Measurements from ENCODE around the gene BAHCC1. TPM values are rescaled to one million over a fixed set of nuclear protein-coding genes. Genes with fewer than 3 reads are reported as not detected.

Gene BAHCC1
- total and polyA plus RNA-seq, 10 of the 15 experiments (the other 5 are each of a cell fraction or from before 2014, with no cell fraction given), result 0.03 to 0.14 (median 0.11) TPM; not detected in 6

DNA sequence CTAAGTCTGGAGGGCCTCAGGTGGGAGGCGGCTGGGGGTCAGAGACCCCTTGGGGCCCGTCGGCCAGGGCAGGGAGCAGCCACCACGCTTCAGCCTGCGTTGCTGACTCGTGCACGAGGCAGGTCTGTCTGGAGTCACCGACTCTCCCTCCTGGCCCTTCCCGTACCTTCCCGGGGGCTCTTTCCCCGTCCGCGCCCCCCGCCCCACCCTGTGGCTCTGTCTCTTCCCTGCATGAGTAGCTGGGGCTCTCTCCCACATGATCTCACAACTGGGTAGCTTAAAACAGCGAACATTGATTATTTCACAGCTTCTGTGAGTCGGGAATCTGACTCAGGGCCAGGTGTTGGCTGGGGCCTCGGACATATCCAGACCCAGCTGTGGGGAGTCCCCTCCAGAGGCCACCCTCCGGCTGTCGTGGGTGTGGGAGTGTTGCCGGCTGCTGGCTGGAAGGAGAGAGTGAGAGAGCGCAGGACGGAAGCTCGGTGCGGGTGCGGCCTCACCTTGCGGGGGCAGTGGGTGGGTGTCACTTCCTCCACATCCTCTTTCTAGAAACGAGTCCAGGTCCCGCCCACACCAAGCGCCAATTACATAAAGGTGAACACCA is 17.3 kb downstream of the BAHCC1 start (continued):
- TF ChIP-seq, protein P1, sequence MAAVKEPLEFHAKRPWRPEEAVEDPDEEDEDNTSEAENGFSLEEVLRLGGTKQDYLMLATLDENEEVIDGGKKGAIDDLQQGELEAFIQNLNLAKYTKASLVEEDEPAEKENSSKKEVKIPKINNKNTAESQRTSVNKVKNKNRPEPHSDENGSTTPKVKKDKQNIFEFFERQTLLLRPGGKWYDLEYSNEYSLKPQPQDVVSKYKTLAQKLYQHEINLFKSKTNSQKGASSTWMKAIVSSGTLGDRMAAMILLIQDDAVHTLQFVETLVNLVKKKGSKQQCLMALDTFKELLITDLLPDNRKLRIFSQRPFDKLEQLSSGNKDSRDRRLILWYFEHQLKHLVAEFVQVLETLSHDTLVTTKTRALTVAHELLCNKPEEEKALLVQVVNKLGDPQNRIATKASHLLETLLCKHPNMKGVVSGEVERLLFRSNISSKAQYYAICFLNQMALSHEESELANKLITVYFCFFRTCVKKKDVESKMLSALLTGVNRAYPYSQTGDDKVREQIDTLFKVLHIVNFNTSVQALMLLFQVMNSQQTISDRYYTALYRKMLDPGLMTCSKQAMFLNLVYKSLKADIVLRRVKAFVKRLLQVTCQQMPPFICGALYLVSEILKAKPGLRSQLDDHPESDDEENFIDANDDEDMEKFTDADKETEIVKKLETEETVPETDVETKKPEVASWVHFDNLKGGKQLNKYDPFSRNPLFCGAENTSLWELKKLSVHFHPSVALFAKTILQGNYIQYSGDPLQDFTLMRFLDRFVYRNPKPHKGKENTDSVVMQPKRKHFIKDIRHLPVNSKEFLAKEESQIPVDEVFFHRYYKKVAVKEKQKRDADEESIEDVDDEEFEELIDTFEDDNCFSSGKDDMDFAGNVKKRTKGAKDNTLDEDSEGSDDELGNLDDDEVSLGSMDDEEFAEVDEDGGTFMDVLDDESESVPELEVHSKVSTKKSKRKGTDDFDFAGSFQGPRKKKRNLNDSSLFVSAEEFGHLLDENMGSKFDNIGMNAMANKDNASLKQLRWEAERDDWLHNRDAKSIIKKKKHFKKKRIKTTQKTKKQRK (IDR thresholded peaks at IDR 0.05; ENCODE audit: low read depth, low read length), result no peak
- TF ChIP-seq PML (IDR thresholded peaks at IDR 0.05; ENCODE audit: low read length) (no peak), RELA (IDR thresholded peaks at IDR 0.05; ENCODE audit: borderline replicate concordance, partially characterized antibody) (no peak), KAT2A (conservative IDR thresholded peaks at IDR 0.05; ENCODE audit: control insufficient read depth, low read depth, low read length) (no peak), STAT3 (IDR thresholded peaks at IDR 0.05; ENCODE audit: low read depth, low read length) (no peak), MYC (IDR thresholded peaks at IDR 0.05; ENCODE audit: insufficient read depth, insufficient read length, insufficient replicate concordance, low read length, severe bottlenecking) (no peak), GATAD2B (conservative IDR thresholded peaks at IDR 0.05; ENCODE audit: low read depth) (0 out of 2 replicates have a peak, but pooled peaks have one; percentile 46), SMARCA5 (IDR thresholded peaks at IDR 0.05) (no peak), JUNB (IDR thresholded peaks at IDR 0.05) (no peak), ATF3 (IDR thresholded peaks at IDR 0.05; ENCODE audit: borderline replicate concordance, extremely low read depth, low read depth, low read length) (no peak), RUNX3 (IDR thresholded peaks at IDR 0.05; ENCODE audit: low read length) (peak; percentile 52; the same call in 1 of the 2 replicates), EGR1 (IDR thresholded peaks at IDR 0.05; ENCODE audit: borderline replicate concordance in 1 of 2, low read depth in 2 of 2, low read length in 2 of 2) (peak in 1 of 2 experiments; percentile 82; a peak in 2 of 3 replicates), ATF7 (IDR thresholded peaks at IDR 0.05; ENCODE audit: low read depth) (0 out of 2 replicates have a peak, but pooled peaks have one; percentile 25)
- TF ChIP-seq, protein P2, sequence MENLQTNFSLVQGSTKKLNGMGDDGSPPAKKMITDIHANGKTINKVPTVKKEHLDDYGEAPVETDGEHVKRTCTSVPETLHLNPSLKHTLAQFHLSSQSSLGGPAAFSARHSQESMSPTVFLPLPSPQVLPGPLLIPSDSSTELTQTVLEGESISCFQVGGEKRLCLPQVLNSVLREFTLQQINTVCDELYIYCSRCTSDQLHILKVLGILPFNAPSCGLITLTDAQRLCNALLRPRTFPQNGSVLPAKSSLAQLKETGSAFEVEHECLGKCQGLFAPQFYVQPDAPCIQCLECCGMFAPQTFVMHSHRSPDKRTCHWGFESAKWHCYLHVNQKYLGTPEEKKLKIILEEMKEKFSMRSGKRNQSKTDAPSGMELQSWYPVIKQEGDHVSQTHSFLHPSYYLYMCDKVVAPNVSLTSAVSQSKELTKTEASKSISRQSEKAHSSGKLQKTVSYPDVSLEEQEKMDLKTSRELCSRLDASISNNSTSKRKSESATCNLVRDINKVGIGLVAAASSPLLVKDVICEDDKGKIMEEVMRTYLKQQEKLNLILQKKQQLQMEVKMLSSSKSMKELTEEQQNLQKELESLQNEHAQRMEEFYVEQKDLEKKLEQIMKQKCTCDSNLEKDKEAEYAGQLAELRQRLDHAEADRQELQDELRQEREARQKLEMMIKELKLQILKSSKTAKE (IDR thresholded peaks at IDR 0.05; ENCODE audit: low read depth, poor library complexity, severe bottlenecking), result no peak
- TF ChIP-seq, protein P3, sequence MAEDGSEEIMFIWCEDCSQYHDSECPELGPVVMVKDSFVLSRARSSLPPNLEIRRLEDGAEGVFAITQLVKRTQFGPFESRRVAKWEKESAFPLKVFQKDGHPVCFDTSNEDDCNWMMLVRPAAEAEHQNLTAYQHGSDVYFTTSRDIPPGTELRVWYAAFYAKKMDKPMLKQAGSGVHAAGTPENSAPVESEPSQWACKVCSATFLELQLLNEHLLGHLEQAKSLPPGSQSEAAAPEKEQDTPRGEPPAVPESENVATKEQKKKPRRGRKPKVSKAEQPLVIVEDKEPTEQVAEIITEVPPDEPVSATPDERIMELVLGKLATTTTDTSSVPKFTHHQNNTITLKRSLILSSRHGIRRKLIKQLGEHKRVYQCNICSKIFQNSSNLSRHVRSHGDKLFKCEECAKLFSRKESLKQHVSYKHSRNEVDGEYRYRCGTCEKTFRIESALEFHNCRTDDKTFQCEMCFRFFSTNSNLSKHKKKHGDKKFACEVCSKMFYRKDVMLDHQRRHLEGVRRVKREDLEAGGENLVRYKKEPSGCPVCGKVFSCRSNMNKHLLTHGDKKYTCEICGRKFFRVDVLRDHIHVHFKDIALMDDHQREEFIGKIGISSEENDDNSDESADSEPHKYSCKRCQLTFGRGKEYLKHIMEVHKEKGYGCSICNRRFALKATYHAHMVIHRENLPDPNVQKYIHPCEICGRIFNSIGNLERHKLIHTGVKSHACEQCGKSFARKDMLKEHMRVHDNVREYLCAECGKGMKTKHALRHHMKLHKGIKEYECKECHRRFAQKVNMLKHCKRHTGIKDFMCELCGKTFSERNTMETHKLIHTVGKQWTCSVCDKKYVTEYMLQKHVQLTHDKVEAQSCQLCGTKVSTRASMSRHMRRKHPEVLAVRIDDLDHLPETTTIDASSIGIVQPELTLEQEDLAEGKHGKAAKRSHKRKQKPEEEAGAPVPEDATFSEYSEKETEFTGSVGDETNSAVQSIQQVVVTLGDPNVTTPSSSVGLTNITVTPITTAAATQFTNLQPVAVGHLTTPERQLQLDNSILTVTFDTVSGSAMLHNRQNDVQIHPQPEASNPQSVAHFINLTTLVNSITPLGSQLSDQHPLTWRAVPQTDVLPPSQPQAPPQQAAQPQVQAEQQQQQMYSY (CRISPR knock-in tag; IDR thresholded peaks at IDR 0.05), result no peak
- TF ChIP-seq, protein P4, sequence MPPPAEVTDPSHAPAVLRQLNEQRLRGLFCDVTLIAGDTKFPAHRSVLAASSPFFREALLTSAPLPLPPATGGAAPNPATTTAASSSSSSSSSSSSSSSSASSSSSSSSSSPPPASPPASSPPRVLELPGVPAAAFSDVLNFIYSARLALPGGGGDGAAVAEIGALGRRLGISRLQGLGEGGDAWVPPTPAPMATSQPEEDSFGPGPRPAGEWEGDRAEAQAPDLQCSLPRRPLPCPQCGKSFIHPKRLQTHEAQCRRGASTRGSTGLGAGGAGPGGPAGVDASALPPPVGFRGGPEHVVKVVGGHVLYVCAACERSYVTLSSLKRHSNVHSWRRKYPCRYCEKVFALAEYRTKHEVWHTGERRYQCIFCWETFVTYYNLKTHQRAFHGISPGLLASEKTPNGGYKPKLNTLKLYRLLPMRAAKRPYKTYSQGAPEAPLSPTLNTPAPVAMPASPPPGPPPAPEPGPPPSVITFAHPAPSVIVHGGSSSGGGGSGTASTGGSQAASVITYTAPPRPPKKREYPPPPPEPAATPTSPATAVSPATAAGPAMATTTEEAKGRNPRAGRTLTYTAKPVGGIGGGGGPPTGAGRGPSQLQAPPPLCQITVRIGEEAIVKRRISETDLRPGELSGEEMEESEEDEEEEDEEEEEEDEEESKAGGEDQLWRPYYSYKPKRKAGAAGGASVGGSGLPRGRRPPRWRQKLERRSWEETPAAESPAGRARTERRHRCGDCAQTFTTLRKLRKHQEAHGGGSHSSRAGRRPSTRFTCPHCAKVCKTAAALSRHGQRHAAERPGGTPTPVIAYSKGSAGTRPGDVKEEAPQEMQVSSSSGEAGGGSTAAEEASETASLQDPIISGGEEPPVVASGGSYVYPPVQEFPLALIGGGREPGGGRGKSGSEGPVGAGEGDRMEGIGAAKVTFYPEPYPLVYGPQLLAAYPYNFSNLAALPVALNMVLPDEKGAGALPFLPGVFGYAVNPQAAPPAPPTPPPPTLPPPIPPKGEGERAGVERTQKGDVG (CRISPR knock-in tag; IDR thresholded peaks at IDR 0.05), result no peak
